Measurements from ENCODE around the gene NELFB. TPM values are rescaled to one million over a fixed set of nuclear protein-coding genes. Genes with fewer than 3 reads are reported as not detected.
"Not testable (repeated sequence)": the region's sequence is repeated elsewhere in the genome, so short reads cannot be mapped to it uniquely, and the experiment has no call there.

Gene NELFB
- total RNA-seq, 8 experiments from 2014 or later, result 22.8 to 38.4 (median 34.5) TPM

DNA sequence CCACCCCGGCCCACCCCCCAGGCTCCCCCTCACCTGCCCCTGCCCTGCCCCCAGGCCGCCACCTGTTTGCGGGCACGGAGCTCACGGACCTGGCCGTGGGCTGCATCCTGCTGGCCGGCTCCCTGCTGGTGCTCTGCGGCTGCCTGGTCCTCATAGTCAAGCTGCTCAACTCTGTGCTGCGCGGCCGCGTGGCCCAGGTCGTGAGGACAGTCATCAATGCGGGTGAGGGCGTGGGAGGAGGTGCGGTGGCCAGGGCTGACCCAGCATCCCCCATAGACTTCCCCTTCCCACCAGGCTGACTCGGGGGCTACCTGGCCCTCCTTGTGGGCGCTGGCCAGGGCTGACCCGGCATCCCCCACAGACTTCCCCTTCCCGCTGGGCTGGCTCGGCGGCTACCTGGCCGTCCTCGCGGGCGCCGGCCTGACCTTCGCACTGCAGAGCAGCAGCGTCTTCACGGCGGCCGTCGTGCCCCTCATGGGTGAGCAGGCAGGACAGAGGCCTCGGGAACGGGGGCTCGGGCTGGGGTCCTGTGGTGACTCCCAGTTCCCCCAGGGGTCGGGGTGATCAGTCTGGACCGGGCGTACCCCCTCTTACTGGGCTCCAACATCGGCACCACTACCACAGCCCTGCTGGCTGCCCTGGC is 21.0 kb upstream of the NELFB start:
- Histone ChIP-seq H3K4me1 (replicated peaks in 1 of 2) (peaks cover 5 to 14% of the 10 kb centered on the region in 2 donors), H3K4me3 (no peak overlapping the region), H3K27ac (no peak overlapping the region)
- ATAC-seq (replicated peaks in 6 of 8), result no peak
- in situ Hi-C loops (cut with MboI; ENCODE audit: low pct_unique_long_range_greater_than_20kb in 2 of 9, low sequenced_read_pairs in 9 of 9, unreplicated experiment in 9 of 9), result loop anchor here in 1 of 9 experiments (25.0 kb wide), 1 partner anchor 122 kb away; the partner anchor contains the start of gene DPP7
- 60 to 82% (median 80%) methylated on average over 1 to 19 of the region's 40 CpGs; no CpG with 5 or more reads in 5 of the 10 experiments for WGBS, 10 experiments

DNA sequence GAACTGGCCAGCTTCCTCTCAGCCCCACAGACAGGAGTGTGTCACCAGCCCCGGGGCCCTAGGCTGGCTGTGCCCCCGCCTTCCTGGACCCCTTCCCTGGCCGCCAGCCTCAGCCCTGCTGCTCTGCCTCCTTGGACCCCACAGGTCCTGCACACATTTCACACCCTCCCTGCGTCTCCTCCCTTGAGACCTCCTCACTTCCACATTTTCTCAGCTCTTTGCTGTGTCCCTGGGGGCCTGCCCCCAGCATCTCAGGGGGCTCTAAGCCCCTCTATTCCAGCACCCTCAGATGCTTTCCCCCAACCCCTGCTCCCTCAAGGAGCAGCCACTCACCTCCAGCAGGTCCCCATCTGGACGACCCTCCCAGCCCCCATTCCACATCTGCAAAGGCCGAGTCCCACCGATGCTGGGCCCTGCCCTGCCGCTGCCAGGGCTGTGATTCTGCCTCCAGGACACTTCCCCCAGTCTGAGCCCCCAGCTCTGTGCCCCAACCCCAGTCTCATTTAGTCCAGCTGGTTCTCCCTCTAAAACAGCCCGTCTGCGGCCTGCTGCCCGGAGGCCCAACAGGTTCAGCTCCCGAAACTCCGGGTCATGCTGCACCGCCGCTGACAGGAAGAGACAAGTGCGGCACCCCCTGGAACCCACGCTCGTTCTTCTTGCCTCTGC is 20.2 kb upstream of the NELFB start:
- no peak for ATAC-seq (replicated peaks in 6 of 8)
- in situ Hi-C loops (cut with MboI; ENCODE audit: low pct_unique_long_range_greater_than_20kb in 2 of 9, low sequenced_read_pairs in 9 of 9, unreplicated experiment in 9 of 9), result loop anchor here in 1 of 9 experiments (25.0 kb wide), 1 partner anchor 123 kb away; the partner anchor contains the start of gene DPP7
- H3K4me3 ChIP-seq, result no peak overlapping the region
- peaks cover 9 to 19% of the 10 kb centered on the region in 2 donors for H3K4me1 ChIP-seq (replicated peaks in 1 of 2)
- no peak overlapping the region for H3K27ac ChIP-seq
- 80 to 90% (median 83%) methylated on average over 1 to 2 of the region's 18 CpGs; no CpG with 5 or more reads in 7 of the 10 experiments for WGBS, 10 experiments

DNA sequence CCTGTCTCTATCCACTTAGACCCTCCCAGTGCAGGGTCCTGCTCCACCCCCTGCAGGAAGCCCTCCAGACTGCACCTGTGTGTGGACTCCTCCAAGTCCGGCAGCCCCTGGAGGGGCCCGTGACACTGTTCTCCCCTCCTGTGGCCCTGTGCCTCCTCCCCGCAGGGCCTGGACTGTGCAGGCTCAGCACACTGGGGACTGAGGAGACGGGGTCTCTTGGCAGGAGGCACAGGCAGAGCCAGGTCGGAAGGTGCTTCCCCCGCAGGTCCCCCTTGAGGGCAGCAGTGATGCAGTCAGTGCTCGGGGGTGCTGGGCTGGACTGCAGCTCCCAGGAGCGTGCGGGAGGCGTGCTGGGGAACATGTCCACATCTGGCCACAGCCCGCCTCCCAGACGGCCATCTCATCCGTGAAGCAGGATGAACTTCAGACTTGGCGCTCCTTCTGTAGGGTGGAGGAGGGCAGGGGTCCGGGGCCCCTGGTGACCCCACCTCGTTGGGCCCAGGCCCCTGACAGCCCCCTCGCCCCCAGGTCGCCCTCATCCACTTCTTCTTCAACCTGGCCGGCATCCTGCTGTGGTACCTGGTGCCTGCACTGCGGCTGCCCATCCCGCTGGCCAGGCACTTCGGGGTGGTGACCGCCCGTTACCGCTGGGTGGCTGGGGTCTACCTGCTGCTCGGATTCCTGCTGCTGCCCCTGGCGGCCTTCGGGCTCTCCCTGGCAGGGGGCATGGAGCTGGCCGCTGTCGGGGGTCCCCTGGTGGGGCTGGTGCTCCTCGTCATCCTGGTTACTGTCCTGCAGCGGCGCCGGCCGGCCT is 19.5 kb upstream of the NELFB start:
- H3K4me1 ChIP-seq (replicated peaks in 1 of 2), result peaks cover 9 to 19% of the 10 kb centered on the region in 2 donors
- H3K27ac ChIP-seq, result no peak overlapping the region
- WGBS, 10 experiments, result 40 to 100% methylated on average over 1 to 2 of the region's 35 CpGs; no CpG with 5 or more reads in 8 of the 10 experiments
- in situ Hi-C loops (cut with MboI; ENCODE audit: low pct_unique_long_range_greater_than_20kb in 2 of 9, low sequenced_read_pairs in 9 of 9, unreplicated experiment in 9 of 9), result loop anchor here in 1 of 9 experiments (25.0 kb wide), 1 partner anchor 123 kb away; the partner anchor contains the start of gene DPP7
- ATAC-seq (replicated peaks in 6 of 8), result no peak
- H3K4me3 ChIP-seq, result no peak overlapping the region

DNA sequence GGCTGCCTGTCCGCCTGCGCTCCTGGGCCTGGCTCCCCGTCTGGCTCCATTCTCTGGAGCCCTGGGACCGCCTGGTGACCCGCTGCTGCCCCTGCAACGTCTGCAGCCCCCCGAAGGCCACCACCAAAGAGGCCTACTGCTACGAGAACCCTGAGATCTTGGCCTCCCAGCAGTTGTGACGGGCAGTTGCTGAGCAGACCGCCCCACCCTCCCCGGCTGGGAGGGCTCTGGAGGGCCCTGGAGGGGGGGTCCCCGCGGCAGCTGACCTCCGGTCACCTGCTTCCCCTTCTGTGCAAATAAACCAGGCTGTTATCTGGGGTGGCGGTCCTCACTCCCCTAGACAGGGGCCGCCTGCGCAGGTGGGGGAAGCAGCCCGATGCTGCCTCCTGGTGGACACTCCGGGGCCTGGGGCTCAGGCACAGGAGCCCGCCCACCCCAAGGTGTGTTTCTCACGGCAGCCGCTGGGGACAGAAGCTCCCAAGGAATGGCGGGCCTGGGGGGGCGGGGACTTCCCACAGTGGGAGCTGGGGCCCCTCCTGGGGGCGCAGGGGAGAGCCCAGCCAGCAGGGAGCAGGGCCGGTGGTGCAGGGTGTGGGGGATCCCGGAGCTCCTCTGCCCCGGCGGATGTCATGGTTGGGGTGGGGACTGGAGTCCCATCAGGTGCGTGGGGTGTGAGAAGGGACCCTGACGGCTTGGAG is 18.7 kb upstream of the NELFB start:
- 0 to 40% methylated on average over 1 to 5 of the region's 31 CpGs; no CpG with 5 or more reads in 8 of the 10 experiments for WGBS, 10 experiments
- Histone ChIP-seq H3K4me3 (no peak overlapping the region), H3K4me1 (replicated peaks in 1 of 2) (peaks cover 9 to 19% of the 10 kb centered on the region in 2 donors), H3K27ac (peak overlapping the region in 1 of 2 donors; percentile 8)
- peak; percentile 4 to 46 (median 21) for ATAC-seq (replicated peaks in 6 of 8)
- in situ Hi-C loops (cut with MboI; ENCODE audit: low pct_unique_long_range_greater_than_20kb in 2 of 9, low sequenced_read_pairs in 9 of 9, unreplicated experiment in 9 of 9), result loop anchor here in 1 of 9 experiments (25.0 kb wide), 1 partner anchor 124 kb away; the partner anchor contains the start of gene DPP7

DNA sequence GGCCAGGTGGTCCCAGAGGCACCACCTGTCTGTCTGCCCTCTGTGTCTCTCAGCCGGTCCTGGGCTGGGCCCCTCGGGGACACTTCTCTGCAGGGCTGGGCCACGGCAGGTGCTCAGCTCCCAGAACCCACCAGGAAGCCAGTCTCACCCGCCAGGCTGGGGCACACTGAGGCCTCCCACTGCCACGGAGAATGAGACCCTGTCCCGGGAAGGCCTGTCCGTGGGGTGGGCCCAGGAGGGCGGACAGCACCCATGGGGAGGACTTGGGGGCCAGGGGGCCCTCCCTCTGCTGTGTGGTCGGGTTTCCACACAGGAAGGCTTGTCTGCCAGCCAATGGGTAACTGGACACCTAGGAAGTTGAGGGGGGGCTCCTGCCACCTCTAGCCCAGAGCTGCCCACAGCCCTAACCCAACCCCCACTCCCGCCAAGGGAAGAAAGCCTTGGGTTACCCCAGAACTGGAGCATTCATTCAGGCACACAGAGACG is 18.1 kb upstream of the NELFB start:
- Histone ChIP-seq H3K27ac (peak overlapping the region in 1 of 2 donors; percentile 8), H3K4me1 (replicated peaks in 1 of 2) (peaks cover 9 to 19% of the 10 kb centered on the region in 2 donors), H3K4me3 (no peak overlapping the region)
- no peak for ATAC-seq (replicated peaks in 6 of 8)
- 47% methylated on average over 3 of the region's 11 CpGs; no CpG with 5 or more reads in 9 of the 10 experiments for WGBS, 10 experiments
- in situ Hi-C loops (cut with MboI; ENCODE audit: low pct_unique_long_range_greater_than_20kb in 2 of 9, low sequenced_read_pairs in 9 of 9, unreplicated experiment in 9 of 9), result loop anchor here in 1 of 9 experiments (25.0 kb wide), 1 partner anchor 125 kb away; the partner anchor contains the start of gene DPP7

DNA sequence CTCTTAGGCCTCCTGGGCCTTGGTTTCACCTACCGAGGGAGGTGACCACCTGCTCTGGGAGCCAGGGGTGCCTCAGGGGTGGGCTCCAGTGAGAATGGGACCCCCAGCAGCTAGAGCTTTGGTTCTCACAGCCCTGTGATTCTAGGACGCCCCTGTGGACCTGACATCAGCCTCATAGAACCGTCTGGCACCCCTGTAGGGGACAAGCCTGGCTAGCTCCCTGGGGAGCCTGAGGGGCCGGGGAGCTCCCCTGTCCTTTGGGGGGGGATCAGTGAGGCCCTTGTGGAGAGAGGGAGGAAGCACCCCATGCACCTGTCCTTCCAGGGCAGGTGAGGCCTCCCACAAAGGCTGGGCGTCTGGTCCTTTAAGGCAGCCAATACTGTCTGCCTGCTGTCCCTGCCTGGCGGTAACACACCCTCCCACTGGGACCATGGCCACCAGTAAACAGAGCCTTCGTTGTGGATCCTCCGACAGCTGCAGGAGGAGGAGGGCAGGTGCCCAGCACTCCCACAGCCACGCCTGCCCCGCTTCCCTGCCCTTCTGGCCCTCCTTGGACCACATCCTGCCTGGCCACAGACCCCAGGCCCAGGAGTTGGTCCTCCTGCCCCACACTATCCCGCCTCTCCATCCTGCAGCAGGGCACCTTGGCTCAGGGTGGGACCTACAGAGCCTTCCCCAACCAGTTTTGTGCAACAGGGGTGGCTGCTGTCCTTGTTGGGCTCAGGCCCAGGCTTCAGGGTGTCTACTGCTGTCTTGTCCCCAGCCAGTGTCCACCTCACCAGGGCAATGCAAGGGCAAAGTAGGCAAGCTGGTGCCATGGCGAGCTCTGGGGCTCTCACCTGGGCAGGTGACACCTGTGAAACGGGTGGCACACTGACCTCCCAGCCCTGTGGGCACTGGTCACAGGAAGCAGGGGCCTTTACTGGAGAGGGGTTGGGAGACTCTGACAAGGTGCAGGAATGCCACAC is 17.1 kb upstream of the NELFB start:
- in situ Hi-C loops (cut with MboI; ENCODE audit: low pct_unique_long_range_greater_than_20kb in 2 of 9, low sequenced_read_pairs in 9 of 9, unreplicated experiment in 9 of 9), result loop anchor here in 1 of 9 experiments (25.0 kb wide), 1 partner anchor 126 kb away; the partner anchor contains the start of gene DPP7

DNA sequence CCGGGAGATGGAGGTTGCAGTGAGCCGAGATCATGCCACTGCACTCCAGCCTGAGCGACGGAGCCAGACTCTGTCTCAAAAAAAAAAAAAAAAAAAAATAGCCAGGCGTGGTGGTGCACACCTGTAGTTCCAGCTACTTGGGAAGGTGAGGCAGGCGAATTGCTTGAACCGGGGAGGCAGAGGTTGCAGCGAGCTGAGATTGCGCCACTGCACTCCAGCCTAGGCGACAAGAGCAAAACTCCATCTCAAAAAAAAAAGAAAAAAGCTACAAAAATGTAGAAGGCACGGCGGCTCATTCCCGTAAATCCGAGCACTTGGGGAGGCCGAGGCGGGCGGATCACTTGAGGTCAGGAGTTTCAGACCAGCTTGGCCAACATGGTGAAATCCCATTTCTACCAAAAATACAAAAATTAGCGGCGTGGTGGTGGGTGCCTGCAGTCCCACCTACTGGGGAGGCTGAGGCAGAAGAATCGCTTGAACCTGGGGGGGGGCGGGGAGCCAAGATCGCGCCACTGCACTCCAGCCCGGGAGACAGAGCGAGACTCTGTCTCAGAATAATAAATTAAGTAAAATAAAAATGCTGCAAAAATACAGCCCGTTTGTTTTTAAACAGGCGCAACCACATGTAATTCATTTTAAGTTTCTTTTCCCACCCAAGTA is 15.5 kb upstream of the NELFB start:
- peak overlapping the region; percentile 83 to 92 for H3K27ac ChIP-seq
- ATAC-seq (replicated peaks in 6 of 8), result not testable (repeated sequence)
- peak overlapping the region; percentile 43 to 64 (median 56) for H3K4me3 ChIP-seq
- in situ Hi-C loops (cut with MboI; ENCODE audit: low pct_unique_long_range_greater_than_20kb in 2 of 9, low sequenced_read_pairs in 9 of 9, unreplicated experiment in 9 of 9), result loop anchor here in 1 of 9 experiments (25.0 kb wide), 1 partner anchor 127 kb away; the partner anchor contains the start of gene DPP7
- WGBS, 10 experiments, result 13 to 94% (median 52%) methylated on average over 3 to 18 of the region's 27 CpGs
- H3K4me1 ChIP-seq (replicated peaks in 1 of 2), result peaks cover 13 to 27% of the 10 kb centered on the region in 2 donors

More for the DNA sequence above, 17.1 kb upstream of the NELFB start:
- WGBS, 10 experiments, result 49 to 100% (median 85%) methylated on average over 1 to 3 of the region's 13 CpGs; no CpG with 5 or more reads in 4 of the 10 experiments
- Histone ChIP-seq H3K4me3 (no peak overlapping the region), H3K4me1 (replicated peaks in 1 of 2) (peaks cover 13 to 27% of the 10 kb centered on the region in 2 donors), H3K27ac (no peak overlapping the region)
- no peak for ATAC-seq (replicated peaks in 6 of 8)

DNA sequence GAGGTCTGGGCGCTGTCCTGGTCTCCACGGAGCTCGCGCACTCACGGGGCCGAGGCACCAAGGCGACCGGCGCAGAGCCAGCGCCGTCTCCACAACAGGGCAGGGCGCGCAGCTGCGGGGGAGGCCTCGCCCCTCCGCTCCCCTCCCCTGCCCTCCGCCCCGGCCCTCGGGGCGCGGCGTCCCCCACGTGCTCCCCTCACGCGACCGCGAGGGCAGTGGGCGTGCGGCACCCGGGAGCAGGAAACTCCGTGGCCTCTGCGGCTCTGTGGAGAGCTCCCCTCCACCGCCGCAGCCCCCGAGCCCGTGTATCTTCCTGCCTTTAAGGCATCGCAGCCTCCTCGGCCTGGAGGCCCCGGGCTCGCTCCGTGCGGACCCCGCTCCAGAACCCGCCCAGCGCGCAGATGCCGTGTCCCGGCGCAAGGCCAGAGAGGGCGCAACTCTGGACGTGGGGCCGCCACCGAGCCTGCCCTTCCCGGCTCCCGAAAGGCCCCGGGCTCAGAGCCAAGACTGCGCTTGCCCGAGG is 14.7 kb upstream of the NELFB start:
- WGBS, 10 experiments, result 0 to 15% (median 2%) methylated on average over 10 to 12 of the region's 58 CpGs; no CpG with 5 or more reads in 7 of the 10 experiments
- peak overlapping the region; percentile 43 to 64 (median 56) for H3K4me3 ChIP-seq
- peak; percentile 26 to 39 (median 31) for ATAC-seq (replicated peaks in 6 of 8)
- H3K27ac ChIP-seq, result peak overlapping the region; percentile 83 to 92
- peaks cover 13 to 27% of the 10 kb centered on the region in 2 donors for H3K4me1 ChIP-seq (replicated peaks in 1 of 2)
- in situ Hi-C loops (cut with MboI; ENCODE audit: low pct_unique_long_range_greater_than_20kb in 2 of 9, low sequenced_read_pairs in 9 of 9, unreplicated experiment in 9 of 9), result loop anchor here in 1 of 9 experiments (25.0 kb wide), 1 partner anchor 128 kb away; the partner anchor contains the start of gene DPP7

DNA sequence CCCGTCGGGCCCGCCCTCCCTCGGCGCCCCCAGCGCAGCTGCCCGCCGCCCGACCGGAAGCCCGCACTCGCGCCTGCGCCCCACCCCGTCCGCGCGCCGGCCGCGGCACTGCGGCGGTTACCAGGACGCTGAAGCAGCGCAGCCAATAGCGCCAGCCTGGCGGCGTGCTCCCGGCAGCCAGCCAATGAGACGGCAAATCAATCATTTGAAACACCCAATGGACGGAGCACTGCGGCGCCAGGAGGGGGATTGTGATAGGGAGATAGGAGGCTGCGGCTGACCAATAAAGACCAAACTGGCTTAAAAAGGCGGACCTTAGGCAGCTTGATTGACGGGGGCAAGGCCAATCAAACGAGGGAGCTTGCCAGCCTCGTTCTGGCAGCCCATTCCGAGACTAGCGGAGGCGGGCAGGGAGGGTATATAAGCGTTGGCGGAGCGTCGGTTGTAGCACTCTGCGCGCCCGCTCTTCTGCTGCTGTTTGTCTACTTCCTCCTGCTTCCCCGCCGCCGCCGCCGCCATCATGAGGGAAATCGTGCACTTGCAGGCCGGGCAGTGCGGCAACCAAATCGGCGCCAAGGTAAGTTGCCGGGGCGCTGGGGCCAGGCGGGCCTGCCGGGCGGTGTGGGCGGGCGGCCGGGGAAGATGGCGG is 14.2 kb upstream of the NELFB start, which contains the start of gene TUBB4B:
TUBB4B (plus strand) TSS at position 447 of the 649 bp plus-strand sequence; CDS start at position 521, 74 bp downstream.
- H3K27ac ChIP-seq, result peak within 1 kb of the TSS; percentile 83 to 92
- in situ Hi-C loops (cut with MboI; ENCODE audit: low pct_unique_long_range_greater_than_20kb in 2 of 9, low sequenced_read_pairs in 9 of 9, unreplicated experiment in 9 of 9), result loop anchor here in 1 of 9 experiments (25.0 kb wide), 1 partner anchor 129 kb away; the partner anchor contains the start of gene DPP7
- WGBS, 10 experiments, result 0% methylated on average over 3 of the region's 67 CpGs; no CpG with 5 or more reads in 9 of the 10 experiments
- H3K4me1 ChIP-seq (replicated peaks in 1 of 2), result peaks cover 13 to 25% of the 10 kb centered on the region in 2 donors
- ATAC-seq (replicated peaks in 6 of 8), result peak; percentile 54 to 83 (median 75)
- peak within 1 kb of the TSS; percentile 66 to 92 (median 78) for H3K4me3 ChIP-seq

All from motor neuron (in vitro differentiated cells).